22Rv1 (cell line): ENCODE measurements around the gene TPH1.
A peak's percentile ranks its signal among the peaks of the same experiment; 100 is the strongest.

Experiments used
- CTCF ChIP-seq: fragments of 450-650 bp; IDR thresholded peaks from 2 replicates; pipeline ENCODE4 v1.5.1; 2017; ENCODE audit warnings: mild to moderate bottlenecking
- ZFX ChIP-seq: fragments of 450-650 bp; IDR thresholded peaks from 2 replicates; pipeline ENCODE4 v1.6.1; 2017; ENCODE audit warnings: antibody characterized with exemption, borderline replicate concordance

GRCh38 chr11:18012906-18013781 lies 32.9 kb downstream of the TPH1 start, which contains the start of gene SERGEF:
- TF ChIP-seq CTCF (0 out of 2 replicates have a peak, but pooled peaks have one; percentile 16), ZFX (no peak)
